Osteocyte (in vitro differentiated cells): ENCODE measurements around the gene DPF3. TPM values are rescaled to one million over a fixed set of nuclear protein-coding genes. Genes with fewer than 3 reads are reported as not detected.

Experiments
- DNase-seq: peaks from one replicate; pipeline ENCODE4 v3.0.0; 2021; ENCODE audit warnings: mixed read lengths; ENCODE audit not compliant: unreplicated experiment; ENCODE audit errors: extremely low spot score
- H3K27ac Mint-ChIP-seq: one replicate; pipeline ENCODE4 v1.8.0; 2021; ENCODE audit warnings: mild to moderate bottlenecking, mixed read lengths; ENCODE audit not compliant: unreplicated experiment
- H3K27me3 Mint-ChIP-seq: one replicate; pipeline ENCODE4 v1.8.0; 2021; ENCODE audit warnings: mixed read lengths; ENCODE audit not compliant: unreplicated experiment
- H3K36me3 Mint-ChIP-seq: one replicate; pipeline ENCODE4 v1.8.0; 2021; ENCODE audit warnings: mixed read lengths; ENCODE audit not compliant: unreplicated experiment
- H3K4me1 Mint-ChIP-seq: one replicate; pipeline ENCODE4 v1.8.0; 2021; ENCODE audit warnings: mixed read lengths; ENCODE audit not compliant: unreplicated experiment
- H3K4me3 Mint-ChIP-seq: one replicate; pipeline ENCODE4 v1.8.0; 2021; ENCODE audit warnings: mild to moderate bottlenecking, moderate library complexity, mixed read lengths; ENCODE audit not compliant: unreplicated experiment
- H3K9me3 Mint-ChIP-seq: one replicate; pipeline ENCODE4 v1.8.0; 2021; ENCODE audit warnings: mixed read lengths; ENCODE audit not compliant: unreplicated experiment
- CTCF ChIP-seq: fragments of 200-600 bp; sonication (generic); IDR thresholded peaks from 2 replicates; pipeline ENCODE4 v1.5.0; 2021; ENCODE audit warnings: antibody characterized with exemption, mild to moderate bottlenecking, moderate library complexity
- total RNA-seq: library from RNA; stranded (reverse); gene quantifications from 2 replicates; pipeline ENCODE4 v1.2.1, GENCODE V29; 2021

The DPF3 gene
- total RNA-seq, 1 donor from 2014 or later, result 5.8 TPM

DNA sequence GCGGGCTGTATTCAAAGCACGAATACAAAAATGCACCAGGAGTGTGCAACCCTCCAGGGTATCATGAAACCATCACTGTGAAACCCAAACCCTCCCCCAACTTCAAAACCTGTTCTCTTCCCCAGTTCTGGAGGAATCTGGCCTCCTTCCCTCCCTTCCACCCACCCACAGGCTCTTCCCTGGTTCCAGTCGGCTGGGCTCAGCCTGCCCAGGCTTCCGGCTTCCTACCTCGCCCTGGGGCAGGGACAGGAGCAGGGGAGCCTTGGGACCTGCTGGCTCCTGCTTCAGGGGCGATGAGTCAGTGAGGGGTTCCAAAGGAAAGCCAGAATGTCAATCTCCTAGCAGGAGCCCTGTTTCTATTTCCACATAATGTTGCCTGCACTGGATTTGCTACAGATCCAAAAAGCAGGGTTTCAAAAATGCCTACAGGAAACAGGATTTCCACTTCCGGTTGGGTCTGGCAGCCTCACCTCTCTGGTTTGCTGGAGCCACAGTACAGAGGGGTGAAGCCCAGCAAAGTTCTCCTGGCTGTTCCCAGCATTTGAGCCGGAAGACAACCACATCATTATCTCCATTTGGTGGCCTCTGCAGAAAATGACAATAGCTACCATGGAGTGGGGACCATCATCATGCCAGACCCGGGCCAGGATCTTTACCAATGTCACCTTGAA lies 278.3 kb downstream of the DPF3 start:
- peaks cover 59% of the 10 kb centered on the region for H3K4me1 Mint-ChIP-seq
- TF ChIP-seq CTCF, result no peak
- H3K27ac Mint-ChIP-seq, result peak overlapping the region; percentile 93
- peak; percentile 86 for DNase-seq
- no peaks in the 10 kb centered on the region for H3K9me3 Mint-ChIP-seq
- no peaks in the 10 kb centered on the region for H3K27me3 Mint-ChIP-seq
- peak overlapping the region; percentile 4 for H3K4me3 Mint-ChIP-seq
- H3K36me3 Mint-ChIP-seq, result no peaks in the 10 kb centered on the region

DNA sequence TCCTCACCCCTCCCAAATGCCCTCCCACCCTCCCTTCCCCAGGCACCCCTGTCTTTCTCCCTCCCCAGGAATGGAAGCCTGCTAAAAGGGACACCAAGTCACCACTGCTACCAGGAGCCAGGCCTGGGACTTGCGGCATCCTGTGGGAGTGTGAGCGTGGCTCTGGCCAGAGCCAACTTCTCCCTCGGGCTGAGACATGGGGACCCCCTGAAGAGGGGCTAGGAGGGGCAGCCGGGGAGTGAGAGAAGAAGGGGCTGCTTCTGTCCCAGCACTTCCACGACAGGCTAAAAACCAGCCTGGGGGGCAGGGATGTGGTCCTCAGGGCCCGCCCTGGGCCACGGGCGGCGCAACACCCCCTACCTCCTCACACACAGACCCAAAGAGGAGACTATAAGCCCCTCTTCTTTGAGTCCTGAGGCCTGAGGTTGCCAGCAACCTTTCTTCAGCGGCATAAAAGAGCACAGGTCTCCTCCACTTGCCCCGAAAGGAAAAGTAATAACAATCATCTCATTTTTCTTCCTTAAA lies 278.9 kb downstream of the DPF3 start:
- no peak for TF ChIP-seq CTCF
- H3K27ac Mint-ChIP-seq, result peak overlapping the region; percentile 93
- H3K4me1 Mint-ChIP-seq, result peaks cover 59% of the 10 kb centered on the region
- DNase-seq, result peak; percentile 70
- no peak overlapping the region for H3K4me3 Mint-ChIP-seq
- no peaks in the 10 kb centered on the region for H3K36me3 Mint-ChIP-seq
- H3K9me3 Mint-ChIP-seq, result no peaks in the 10 kb centered on the region
- H3K27me3 Mint-ChIP-seq, result no peaks in the 10 kb centered on the region

- no peak overlapping the region for H3K27ac Mint-ChIP-seq
- TF ChIP-seq CTCF, result no peak
Measured at GRCh38 chr14:72614365-72614764, 279.5 kb downstream of the DPF3 start.

GRCh38 chr14:72613975-72614319 lies 280.0 kb downstream of the DPF3 start:
- H3K27ac Mint-ChIP-seq, result no peak overlapping the region
- TF ChIP-seq CTCF, result no peak
- no peak for DNase-seq
- no peaks in the 10 kb centered on the region for H3K27me3 Mint-ChIP-seq
- no peak overlapping the region for H3K4me3 Mint-ChIP-seq
- H3K4me1 Mint-ChIP-seq, result peaks cover 62% of the 10 kb centered on the region
- no peaks in the 10 kb centered on the region for H3K9me3 Mint-ChIP-seq
- H3K36me3 Mint-ChIP-seq, result no peaks in the 10 kb centered on the region

More at GRCh38 chr14:72614365-72614764, 279.5 kb downstream of the DPF3 start:
- DNase-seq, result peak; percentile 59
- Mint-ChIP-seq H3K4me3 (no peak overlapping the region), H3K27me3 (no peaks in the 10 kb centered on the region), H3K36me3 (no peaks in the 10 kb centered on the region), H3K4me1 (peaks cover 61% of the 10 kb centered on the region), H3K9me3 (no peaks in the 10 kb centered on the region)

DNA sequence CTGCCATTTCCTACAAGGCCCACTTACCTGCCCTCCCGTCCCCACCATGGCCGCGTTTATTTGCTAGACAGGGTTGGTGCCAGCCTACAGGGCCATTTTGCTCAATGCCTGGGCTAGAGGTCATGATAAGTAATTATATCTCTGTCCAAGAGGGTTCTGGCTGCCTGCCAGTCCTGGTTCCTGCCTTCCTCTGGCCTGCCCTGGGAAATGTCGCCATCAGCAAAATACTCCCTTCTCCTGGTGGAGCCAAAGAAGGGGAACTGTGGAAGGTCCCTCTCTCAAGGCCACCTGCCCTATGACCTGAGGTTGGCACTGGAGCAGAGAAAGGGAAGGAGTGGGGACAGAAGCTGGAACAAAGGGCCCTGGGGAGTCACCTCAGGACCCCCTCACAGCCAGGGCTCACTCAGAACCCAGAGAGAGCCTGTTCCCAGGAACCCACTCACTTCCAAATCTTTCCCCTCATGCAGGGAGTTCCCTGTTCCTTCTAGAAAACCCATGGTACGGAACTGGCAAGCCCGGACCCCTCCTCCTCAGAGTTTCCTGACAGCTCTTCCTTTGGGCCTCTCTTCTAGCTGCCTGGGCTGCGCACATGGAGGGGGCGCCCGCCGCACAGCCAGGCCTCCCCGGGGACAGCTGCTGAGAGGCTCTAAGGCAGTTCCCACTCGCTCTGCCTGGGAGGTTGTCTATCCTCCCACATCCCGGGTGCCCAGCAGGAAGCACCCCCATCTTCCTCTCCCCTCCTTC lies 280.5 kb downstream of the DPF3 start:
- Mint-ChIP-seq H3K36me3 (no peaks in the 10 kb centered on the region), H3K27me3 (no peaks in the 10 kb centered on the region), H3K4me3 (no peak overlapping the region), H3K4me1 (peaks cover 62% of the 10 kb centered on the region), H3K27ac (no peak overlapping the region), H3K9me3 (no peaks in the 10 kb centered on the region)
- DNase-seq, result peak; percentile 67
- TF ChIP-seq CTCF, result no peak
